B cell (primary cell): ENCODE data around the gene TACO1. TPM values are rescaled to one million over a fixed set of nuclear protein-coding genes. Genes with fewer than 3 reads are reported as not detected.

Experiments
- ATAC-seq: fragments of 200-7000 bp; cut with Tn5 transposase; one replicate; pipeline ENCODE4 v1.10.0; 2021; ENCODE audit warnings: low read depth, mild to moderate bottlenecking, moderate number of reproducible peaks, moderate library complexity
- CTCF ChIA-PET: fragments of 350-600 bp; sonication (Branson Sonifier 250); formaldehyde crosslinking; loops from one replicate; lab custom pipeline; 2021; ENCODE audit warnings: antibody characterized with exemption, inconsistent platforms; lab: Charles Lee
- POLR2A ChIA-PET: fragments of 350-600 bp; sonication (Branson Sonifier 250); formaldehyde crosslinking; loops from one replicate; lab custom pipeline; 2021; ENCODE audit warnings: antibody characterized with exemption; lab: Charles Lee
- DNase-seq: peaks from one replicate; pipeline ENCODE4 v3.0.0; 2013
- H2AFZ ChIP-seq: 2 replicates; pipeline ENCODE4 v1.6.1; 2012; ENCODE audit warnings: mild to moderate bottlenecking, low read depth, low read length; ENCODE audit not compliant: insufficient read depth, poor library complexity, severe bottlenecking
- H3K27ac ChIP-seq, 2 donors: 1 replicate in 1 of 2; 2 replicates in 1 of 2; pipeline ENCODE4 v1.5.1; 2012 to 2013; ENCODE audit warnings: low read length in 2 of 2, mild to moderate bottlenecking in 2 of 2, moderate library complexity in 1 of 2
- H3K27me3 ChIP-seq, 4 experiments: fragments of 200-600 bp in 1 of 4; sonication (generic) in 1 of 4; replicated peaks in 1 of 4; 1 replicate in 2 of 4; 2 replicates in 2 of 4; pipeline versions ENCODE4 v1.6.1 to v1.7.0; 2013 to 2016; ENCODE audit warnings: low read length in 3 of 4, mild to moderate bottlenecking in 2 of 4, mixed read lengths in 1 of 4, moderate library complexity in 1 of 4; ENCODE audit not compliant: insufficient read depth in 4 of 4, control insufficient read depth in 3 of 4; ENCODE audit errors: control extremely low read depth in 1 of 4
- H3K36me3 ChIP-seq, 2 experiments: replicated peaks in 1 of 2; 1 replicate in 1 of 2; 2 replicates in 1 of 2; pipeline versions ENCODE4 v1.6.1 to v1.7.1; 2013; ENCODE audit warnings: low read length in 1 of 2; ENCODE audit not compliant: insufficient read depth in 2 of 2, control insufficient read depth in 1 of 2; ENCODE audit errors: control extremely low read depth in 1 of 2, extremely low read depth in 1 of 2
- H3K4me1 ChIP-seq, 2 donors: fragments of 200-600 bp in 1 of 2; sonication (generic) in 1 of 2; 1 replicate in 1 of 2; 2 replicates in 1 of 2; pipeline versions ENCODE4 v1.5.1 to v1.6.1; 2013 to 2017; ENCODE audit warnings: low read length in 2 of 2; ENCODE audit not compliant: control insufficient read depth in 2 of 2, insufficient read depth in 2 of 2
- H3K4me2 ChIP-seq: replicated peaks from 2 replicates; pipeline ENCODE3; 2012; ENCODE audit warnings: mild to moderate bottlenecking, low read depth, low read length; ENCODE audit not compliant: poor library complexity, severe bottlenecking
- H3K4me3 ChIP-seq, 5 experiments: fragments of 200-600 bp in 1 of 5; sonication (generic) in 1 of 5; 1 replicate in 3 of 5; 2 replicates in 2 of 5; pipeline versions ENCODE4 v1.5.1 to v1.7.0; 2011 to 2016; ENCODE audit warnings: low read length in 4 of 5, mild to moderate bottlenecking in 4 of 5, low read depth in 2 of 5, control low read depth in 1 of 5, moderate library complexity in 1 of 5; ENCODE audit not compliant: insufficient read depth in 1 of 5; ENCODE audit errors: control extremely low read depth in 1 of 5, extremely low read depth in 1 of 5
- H3K79me2 ChIP-seq: fragments of 200-600 bp; sonication (generic); one replicate; pipeline ENCODE4 v1.6.0; 2016; ENCODE audit warnings: low read length; ENCODE audit not compliant: control insufficient read depth, insufficient read depth
- H3K9ac ChIP-seq: fragments of 200-600 bp; sonication (generic); 2 replicates; pipeline ENCODE4 v1.6.1; 2017; ENCODE audit warnings: mild to moderate bottlenecking, low read length, moderate library complexity
- H3K9me3 ChIP-seq, 3 donors: one replicate each; pipeline versions ENCODE4 v1.6.1 to v1.7.1; 2013; ENCODE audit warnings: low read length in 2 of 3; ENCODE audit not compliant: control insufficient read depth in 2 of 3, insufficient read depth in 1 of 3; ENCODE audit errors: control extremely low read depth in 1 of 3
- H4K20me1 ChIP-seq: 2 replicates; pipeline ENCODE4 v1.6.0; 2012; ENCODE audit warnings: mild to moderate bottlenecking, low read length; ENCODE audit not compliant: insufficient read depth, control insufficient read depth, poor library complexity, severe bottlenecking
- H3K27ac Mint-ChIP-seq: one replicate; pipeline ENCODE4 v1.8.0; 2021; ENCODE audit warnings: mixed read lengths
- H3K27me3 Mint-ChIP-seq: one replicate; pipeline ENCODE4 v1.8.0; 2021; ENCODE audit warnings: mixed read lengths
- H3K4me1 Mint-ChIP-seq: one replicate; pipeline ENCODE4 v1.8.0; 2021; ENCODE audit warnings: mixed read lengths
- H3K4me3 Mint-ChIP-seq: one replicate; pipeline ENCODE4 v1.8.0; 2021; ENCODE audit warnings: mixed read lengths
- H3K9me3 Mint-ChIP-seq: one replicate; pipeline ENCODE4 v1.8.0; 2022; ENCODE audit warnings: mixed read lengths; ENCODE audit not compliant: insufficient read depth
- CTCF ChIP-seq: fragments of 200-600 bp; IDR thresholded peaks from one replicate; pipeline ENCODE4 v1.8.0; 2022; ENCODE audit warnings: antibody characterized with exemption, mild to moderate bottlenecking
- EZH2 ChIP-seq: IDR thresholded peaks from 2 replicates; pipeline ENCODE4 v1.6.1; 2012; ENCODE audit warnings: borderline replicate concordance, low read depth, mild to moderate bottlenecking, moderate library complexity, low read length; ENCODE audit not compliant: insufficient read depth, poor library complexity, severe bottlenecking
- WGBS: methylation state at CpG from one replicate; pipeline ENCODE4 v1.1.5; 2013; ENCODE audit warnings: missing lambda C conversion rate; ENCODE audit not compliant: insufficient coverage; 5-methylcytosine and 5-hydroxymethylcytosine counted together
- intact Hi-C: fragments of 100-400 bp; cut with micrococcal nuclease; formaldehyde crosslinking; loops from one replicate; pipeline ENCODE4 v1.10.0; 2022
- polyA plus RNA-seq: library from polyadenylated mRNA; depleted of rRNA; stranded (reverse); fragments of >200 nt; gene quantifications from 2 replicates; pipeline ENCODE4 v1.2.3, GENCODE V29; 2012
- total RNA-seq, 2 donors: library from RNA; stranded (reverse); fragments of 120-200 nt in 1 of 2; gene quantifications; 1 replicate in 1 of 2; 2 replicates in 1 of 2; pipeline versions ENCODE4 v1.2.3 to v1.2.4, GENCODE V29; 2013 to 2022

Gene TACO1
- total and polyA plus RNA-seq, 2 donors (not counting 1 experiment from before 2014, with no cell fraction given), result 9.7 to 17.2 TPM

- no peak overlapping the region for H3K27ac ChIP-seq
- H3K27ac Mint-ChIP-seq, result no peak overlapping the region
- H3K27me3 Mint-ChIP-seq, result no peaks in the 10 kb centered on the region
- TF ChIP-seq CTCF (no peak), EZH2 (no peak)
- peaks cover 2 to 22% of the 10 kb centered on the region in 2 experiments for H3K36me3 ChIP-seq
- H3K27me3 ChIP-seq, result no peaks in the 10 kb centered on the region
- ATAC-seq (no peak), DNase-seq (no peak)
- POLR2A ChIA-PET, result no interaction called here
- H3K4me1 Mint-ChIP-seq, result peaks cover 35% of the 10 kb centered on the region
- H3K79me2 ChIP-seq, result peaks cover 15% of the 10 kb centered on the region
- no peak overlapping the region for H3K4me2 ChIP-seq
- no peaks in the 10 kb centered on the region for H3K9me3 ChIP-seq
- intact Hi-C loops, result no loop called here
- peaks cover 29 to 33% of the 10 kb centered on the region in 2 donors for H3K4me1 ChIP-seq
- H4K20me1 ChIP-seq, result no peaks in the 10 kb centered on the region
- H3K4me3 Mint-ChIP-seq, result no peak overlapping the region
- no peak overlapping the region for H3K9ac ChIP-seq
- H2AFZ ChIP-seq, result no peak overlapping the region
- no peaks in the 10 kb centered on the region for H3K9me3 Mint-ChIP-seq
- no peak overlapping the region for H3K4me3 ChIP-seq
- CTCF ChIA-PET, result interaction anchor here (1.1 kb wide), 1 partner anchor 18 kb away, joined by 3 read pairs; no protein-coding TSS in a partner anchor
Measured at GRCh38 chr17:63647936-63648335, 47.2 kb downstream of the TACO1 start.

- Histone ChIP-seq H3K27me3 (no peaks in the 10 kb centered on the region), H3K4me1 (peaks cover 23 to 25% of the 10 kb centered on the region in 2 donors), H3K9ac (no peak overlapping the region), H3K9me3 (no peaks in the 10 kb centered on the region), H3K27ac (no peak overlapping the region), H3K79me2 (peaks cover 15% of the 10 kb centered on the region), H4K20me1 (no peaks in the 10 kb centered on the region), H3K4me3 (no peak overlapping the region), H3K36me3 (peaks cover 2 to 28% of the 10 kb centered on the region in 2 experiments), H3K4me2 (no peak overlapping the region), H2AFZ (no peak overlapping the region)
- DNase-seq (no peak), ATAC-seq (no peak)
- POLR2A ChIA-PET, result no interaction called here
- Mint-ChIP-seq H3K27me3 (no peaks in the 10 kb centered on the region), H3K4me3 (no peak overlapping the region), H3K9me3 (no peaks in the 10 kb centered on the region), H3K4me1 (peaks cover 28% of the 10 kb centered on the region), H3K27ac (no peak overlapping the region)
- intact Hi-C loops, result no loop called here
- CTCF ChIA-PET, result no interaction called here
- TF ChIP-seq EZH2 (no peak), CTCF (no peak)
- WGBS, result no CpG with 5 or more reads among the region's 1 CpG
Measured at GRCh38 chr17:63649813-63650212, 49.1 kb downstream of the TACO1 start.
